Neural cell (in vitro differentiated cells): ENCODE results near the gene TNK2.

ENCODE experiments used
- CTCF ChIP-seq: fragments of 450-650 bp; IDR thresholded peaks from 2 replicates; pipeline ENCODE4 v1.5.1; 2014; ENCODE audit warnings: antibody characterized with exemption, mild to moderate bottlenecking, moderate library complexity; ENCODE audit not compliant: poor library complexity, severe bottlenecking
- EZH2 ChIP-seq: fragments of 200-600, 300-800 bp; shearing (Covaris generic), sonication (generic); IDR thresholded peaks from 2 replicates; pipeline ENCODE4 v1.6.1; 2014; ENCODE audit warnings: antibody characterized with exemption, low read length, borderline replicate concordance, mild to moderate bottlenecking; ENCODE audit not compliant: insufficient read depth, poor library complexity, severe bottlenecking
- MXI1 ChIP-seq: fragments of 450-650 bp; conservative IDR thresholded peaks from 2 replicates; pipeline ENCODE4 v1.6.1; 2014; ENCODE audit warnings: antibody characterized with exemption, mild to moderate bottlenecking; ENCODE audit not compliant: poor library complexity, severe bottlenecking
- SMC3 ChIP-seq: fragments of 450-650 bp; conservative IDR thresholded peaks from 2 replicates; pipeline ENCODE4 v1.6.1; 2014; ENCODE audit warnings: antibody characterized with exemption, mild to moderate bottlenecking, moderate library complexity; ENCODE audit not compliant: poor library complexity
- TAF1 ChIP-seq: IDR thresholded peaks from 2 replicates; pipeline ENCODE4 v1.6.1; 2012; ENCODE audit warnings: low read depth

GRCh38 chr3:195859061-195859845 lies 49.1 kb downstream of the TNK2 start:
- TF ChIP-seq CTCF (peak; percentile 69), EZH2 (no peak), MXI1 (no peak), SMC3 (peak; percentile 52), TAF1 (no peak)
